ENCODE data around the gene CAMK1D.
"Not testable (repeated sequence)": the region's sequence is repeated elsewhere in the genome, so short reads cannot be mapped to it uniquely, and the experiment has no call there.

CAMK1D gene

DNA sequence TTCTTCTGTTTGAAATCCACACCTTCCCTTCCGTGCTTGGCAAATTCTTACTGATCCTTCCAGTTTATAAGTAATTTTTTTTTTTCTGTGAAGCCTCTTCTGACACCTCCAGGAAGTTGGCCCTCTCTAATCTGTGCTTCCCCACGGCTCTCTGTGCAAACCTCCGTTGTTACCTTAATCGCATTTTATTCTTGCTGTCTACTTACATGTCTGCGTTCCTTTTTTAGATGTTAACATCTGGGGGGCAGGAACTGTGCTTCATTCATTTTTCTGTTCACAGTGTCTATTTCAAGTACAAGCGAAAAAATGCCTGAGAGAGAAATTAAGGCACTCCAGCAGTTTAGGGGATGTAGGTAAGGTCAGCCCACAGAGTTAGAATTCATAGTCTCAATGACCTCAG is 8.4 kb upstream of the CAMK1D start:
- no peak for DNase-seq

DNA sequence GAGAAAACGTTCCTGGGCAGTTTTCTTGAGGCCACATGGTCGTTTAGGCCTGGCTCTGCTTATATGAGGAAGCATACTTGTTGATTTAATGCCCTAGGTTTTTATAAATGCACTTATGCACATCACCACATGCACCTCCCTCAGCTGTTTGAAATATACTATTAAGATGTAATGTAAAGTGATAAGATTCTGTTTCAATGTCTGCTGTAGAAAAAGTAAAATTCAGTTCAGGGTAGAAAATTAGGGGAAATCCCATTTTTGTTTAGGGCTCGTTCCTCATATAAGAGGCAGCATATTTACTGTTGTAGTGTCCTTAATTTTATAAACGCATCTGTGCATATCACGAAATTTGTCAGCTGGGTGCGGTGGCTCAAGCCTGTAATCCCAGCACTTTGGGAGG is 7.8 kb upstream of the CAMK1D start:
- DNase-seq, result no peak

DNA sequence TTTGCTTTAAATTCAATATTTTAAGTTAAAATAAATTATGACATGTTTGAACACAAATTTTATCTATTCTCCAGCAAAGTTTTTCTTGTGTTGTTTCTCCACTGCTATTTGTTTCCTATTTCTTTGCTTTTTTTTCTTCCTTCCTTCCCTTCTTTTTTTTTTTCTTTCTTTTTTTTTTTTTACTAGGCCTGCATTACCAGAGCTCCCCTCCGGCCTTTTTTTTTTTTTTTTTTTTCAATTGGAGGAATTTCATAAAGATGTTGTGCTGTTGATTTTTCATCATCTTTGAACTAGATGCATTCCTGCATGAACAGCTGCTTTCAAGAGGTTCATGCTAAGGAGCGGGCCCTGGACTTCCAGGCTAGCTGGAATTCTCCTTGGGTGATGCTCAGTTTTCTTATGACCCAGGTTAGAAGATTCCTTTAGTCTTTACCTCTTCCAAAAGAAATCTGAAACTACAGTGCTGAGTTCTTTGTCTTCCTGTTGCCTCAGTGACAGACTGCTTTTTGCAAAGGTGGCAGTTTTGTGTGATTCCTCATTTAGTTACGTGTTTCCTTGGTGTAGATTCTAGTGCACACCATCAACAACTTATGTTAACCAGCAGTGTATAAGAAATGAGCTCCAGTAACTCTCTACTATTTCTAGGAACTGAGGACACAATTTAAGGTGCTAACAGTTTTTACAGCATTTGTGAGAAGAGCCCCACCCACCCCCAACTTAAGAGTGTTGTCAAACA is 4.8 kb upstream of the CAMK1D start:
- no peak for DNase-seq

DNA sequence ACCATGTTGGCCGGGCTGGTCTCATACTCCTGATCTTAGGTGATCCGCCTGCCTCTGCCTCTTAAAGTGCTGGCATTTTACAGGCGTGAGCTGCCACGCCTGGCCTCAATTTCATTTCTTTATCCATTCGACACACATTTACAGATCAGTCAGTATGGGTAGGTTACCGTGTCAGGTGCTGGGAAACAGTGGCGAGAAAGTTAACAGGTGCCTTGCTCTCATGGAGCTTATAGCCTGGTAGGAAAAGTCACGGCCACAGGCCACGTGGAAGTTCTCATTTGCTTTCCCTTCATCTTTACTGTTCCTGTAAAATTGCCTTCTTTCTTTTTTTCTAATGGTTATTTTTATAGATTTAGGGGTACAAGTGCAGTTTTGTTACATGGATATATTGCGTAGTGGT is 2.6 kb upstream of the CAMK1D start:
- no peak for DNase-seq

DNA sequence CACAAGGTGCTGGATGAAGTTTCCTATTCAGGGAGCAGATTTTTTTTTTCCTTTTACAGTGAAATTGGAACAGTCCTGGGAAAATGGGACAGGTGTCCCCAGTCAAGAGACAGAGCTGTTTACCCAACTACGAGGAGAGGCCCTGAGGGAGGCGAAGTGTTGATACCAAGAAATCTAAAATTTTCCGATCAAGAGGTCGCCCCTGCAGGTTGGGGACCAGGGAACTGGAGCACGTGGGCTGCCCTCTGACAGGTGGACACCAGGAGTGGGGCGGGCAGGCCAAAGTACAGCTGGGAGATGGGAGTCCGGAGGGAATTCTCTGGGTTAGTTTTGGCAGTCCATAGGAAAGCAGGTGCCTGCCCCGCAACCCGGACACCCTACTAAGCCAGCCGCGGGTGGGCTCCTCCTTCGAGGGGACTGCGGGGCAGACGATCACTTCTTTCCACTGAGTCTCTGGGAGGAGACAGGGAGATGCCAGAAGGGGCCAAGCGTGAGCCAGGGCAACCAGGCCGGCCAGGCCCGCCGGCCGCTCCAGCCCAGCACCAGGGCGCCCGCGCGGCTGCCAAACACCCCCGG is 965 bp upstream of the CAMK1D start:
- no peak for DNase-seq

DNA sequence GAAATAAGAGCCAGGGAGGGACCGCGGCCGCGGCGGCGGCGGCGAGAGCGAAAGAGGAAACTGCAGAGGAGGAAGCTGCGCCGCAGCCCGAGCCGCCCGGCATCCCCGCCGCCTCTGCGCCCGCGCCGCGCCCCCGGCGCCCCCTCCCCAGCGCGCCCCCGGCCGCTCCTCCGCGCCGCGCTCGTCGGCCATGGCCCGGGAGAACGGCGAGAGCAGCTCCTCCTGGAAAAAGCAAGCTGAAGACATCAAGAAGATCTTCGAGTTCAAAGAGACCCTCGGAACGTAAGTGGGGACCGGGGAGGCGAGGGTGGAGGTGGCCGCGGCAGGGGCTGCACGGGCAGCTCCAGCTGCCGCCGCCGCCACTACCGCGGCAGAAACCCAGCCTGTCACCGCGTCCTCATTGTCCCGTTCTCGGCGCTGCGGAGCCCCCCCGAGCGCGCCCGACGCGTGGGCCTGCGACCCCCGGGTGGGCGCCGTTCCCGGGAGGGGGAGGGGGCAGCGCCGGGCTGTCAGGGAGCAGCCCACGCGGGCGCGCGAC is 351 bp downstream of the CAMK1D start:
- DNase-seq, result no peak

DNA sequence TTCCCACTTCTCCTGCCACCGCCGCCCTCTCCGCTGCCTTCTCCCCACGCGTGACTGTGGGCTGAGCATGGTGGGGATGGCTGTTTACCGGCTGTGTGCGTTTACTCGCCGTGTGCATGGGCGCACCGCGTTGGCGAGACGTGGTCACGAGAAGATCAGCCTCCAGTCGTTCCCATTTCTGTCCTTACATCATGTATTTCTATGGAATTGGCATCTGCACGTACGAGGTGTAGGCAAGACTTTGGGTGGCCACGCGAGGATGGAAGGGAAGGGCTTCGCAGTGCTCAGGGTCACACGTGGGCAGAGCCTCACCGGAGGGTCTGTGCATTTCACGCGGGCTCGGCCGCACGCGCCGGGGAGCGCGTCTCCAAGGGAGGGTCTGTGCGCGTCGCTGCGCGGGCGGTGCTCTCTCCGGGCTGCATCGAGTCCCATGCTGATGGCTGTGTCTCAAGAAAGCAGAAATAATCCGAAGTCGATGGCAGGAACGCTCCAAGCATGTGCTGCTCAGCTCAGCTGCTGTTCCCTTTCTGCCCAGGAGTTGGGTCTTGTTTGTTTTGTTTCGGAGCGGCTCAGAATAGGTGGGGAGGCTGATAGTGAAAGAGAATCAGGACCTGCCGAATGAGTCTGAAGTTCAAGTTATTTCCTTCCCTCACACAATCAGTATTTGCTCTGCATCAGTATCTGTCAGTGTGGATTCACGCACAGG is 973 bp downstream of the CAMK1D start:
- peak; percentile 63 for DNase-seq

DNA sequence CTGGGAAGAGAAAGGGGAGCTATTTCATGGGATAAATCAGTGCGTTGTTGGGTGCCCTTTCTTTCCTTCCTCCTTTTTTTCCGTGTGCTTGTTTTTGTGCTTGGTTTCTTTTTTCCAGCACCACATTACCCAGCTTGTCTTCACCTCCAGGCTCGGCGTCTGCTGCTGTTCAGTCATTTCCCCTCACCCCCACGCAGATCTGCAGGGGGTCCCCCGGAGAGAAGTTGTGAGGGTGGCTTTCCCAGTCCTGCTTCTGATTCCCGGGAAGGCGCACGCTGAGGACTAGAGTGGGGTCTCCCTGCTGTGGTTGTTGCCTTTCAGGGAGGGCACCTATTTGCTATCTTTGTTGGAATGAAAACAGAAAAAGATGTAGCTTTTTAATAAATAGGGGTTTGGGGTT is 1.6 kb downstream of the CAMK1D start:
- no peak for DNase-seq

DNA sequence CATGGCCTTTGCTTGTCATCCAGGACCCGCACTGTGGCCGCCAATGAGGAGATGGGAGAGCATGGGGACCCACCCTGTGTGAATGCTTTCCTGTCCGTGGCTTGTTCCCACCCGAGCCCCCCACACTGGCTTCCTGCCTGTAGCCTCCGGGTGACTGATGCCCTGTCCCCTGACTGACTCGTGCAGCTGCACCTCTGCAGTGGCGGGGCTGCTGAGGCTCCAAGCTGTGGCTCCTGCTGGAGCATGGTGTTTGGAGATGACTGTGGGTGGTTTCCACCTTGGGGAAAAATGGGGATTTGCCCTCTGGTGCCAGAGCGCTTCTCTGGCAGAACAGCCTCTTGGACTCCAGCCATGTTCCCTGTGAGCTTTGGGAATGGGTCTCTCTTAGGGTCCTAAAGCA is 2.1 kb downstream of the CAMK1D start:
- DNase-seq, result no peak

DNA sequence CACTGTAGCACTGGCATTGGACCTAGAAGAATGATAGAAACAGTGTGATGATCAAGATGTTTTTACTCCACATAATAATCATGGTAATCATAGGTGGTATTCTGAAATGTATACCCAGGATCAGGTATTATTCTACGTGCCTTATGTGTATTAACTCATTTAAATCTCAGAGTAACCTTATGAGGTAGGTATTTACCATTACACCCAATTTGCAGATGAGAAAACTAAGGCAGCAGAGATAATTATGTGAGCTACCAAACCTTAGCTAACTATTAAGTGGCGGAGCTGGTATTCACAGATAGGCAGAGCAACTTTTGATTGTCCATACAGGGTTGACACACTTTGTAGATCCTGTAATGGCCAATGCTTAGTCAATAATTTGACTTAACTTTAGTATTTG is 2.5 kb downstream of the CAMK1D start:
- no peak for DNase-seq

DNA sequence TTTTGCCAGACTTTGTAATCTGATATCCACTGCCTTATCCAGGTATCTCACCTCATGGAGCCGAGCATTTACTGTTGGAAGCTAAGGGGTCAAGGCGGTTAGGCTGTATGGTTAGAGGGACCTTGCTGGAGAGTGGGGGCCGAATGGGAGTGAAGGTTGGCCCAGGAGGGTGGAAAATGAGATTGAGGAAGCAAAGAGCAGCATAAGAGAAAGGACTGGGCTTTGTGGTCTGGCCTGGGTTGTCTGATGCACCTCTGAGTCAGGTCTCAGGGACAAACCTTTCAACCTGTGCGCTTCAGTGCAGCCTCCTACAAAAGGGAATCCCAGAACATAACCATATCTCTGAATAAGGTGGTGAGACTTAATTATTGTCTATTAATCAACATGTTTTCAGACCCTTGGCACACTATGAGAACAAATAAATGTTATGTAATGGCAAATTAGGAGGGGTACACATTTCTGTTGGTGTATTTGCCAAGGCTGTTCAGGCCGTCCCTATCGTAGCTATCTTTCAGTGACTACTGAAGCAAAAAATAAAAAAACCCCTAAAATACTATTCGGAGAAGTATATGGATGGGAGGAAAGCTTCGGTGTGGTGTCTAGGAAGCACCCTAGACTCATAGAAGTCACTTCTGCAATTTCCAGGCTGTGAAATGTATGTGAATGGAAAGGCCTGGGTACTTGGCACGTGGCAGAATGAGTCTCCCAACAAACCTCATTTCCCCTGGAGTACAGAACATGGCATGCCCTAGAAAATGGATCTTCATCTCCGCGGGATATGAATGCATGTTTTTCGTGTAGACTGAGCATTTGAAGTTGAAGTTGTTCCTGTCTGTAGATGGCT is 4.3 kb downstream of the CAMK1D start:
- no peak for DNase-seq

DNA sequence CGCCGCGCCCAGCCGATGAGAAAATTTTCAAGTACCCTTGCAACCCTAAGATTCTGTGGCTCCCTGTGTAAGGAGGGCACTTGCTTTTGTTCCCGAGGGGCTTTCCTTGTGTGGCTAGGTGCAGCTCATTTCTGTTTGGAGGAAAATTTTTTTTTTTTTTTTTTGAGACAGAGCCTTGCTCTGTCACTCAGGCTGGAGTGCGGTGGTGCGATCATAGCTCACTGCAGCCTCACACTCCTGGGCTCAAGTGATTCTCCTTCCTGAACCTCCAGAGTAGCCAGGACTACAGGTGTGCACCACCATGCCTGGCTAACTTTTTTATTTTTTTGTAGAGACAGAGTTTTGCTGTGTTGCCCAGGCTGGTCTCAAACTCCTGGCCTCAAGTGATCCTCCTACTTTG is 5.3 kb downstream of the CAMK1D start:
- DNase-seq, result not testable (repeated sequence)

DNA sequence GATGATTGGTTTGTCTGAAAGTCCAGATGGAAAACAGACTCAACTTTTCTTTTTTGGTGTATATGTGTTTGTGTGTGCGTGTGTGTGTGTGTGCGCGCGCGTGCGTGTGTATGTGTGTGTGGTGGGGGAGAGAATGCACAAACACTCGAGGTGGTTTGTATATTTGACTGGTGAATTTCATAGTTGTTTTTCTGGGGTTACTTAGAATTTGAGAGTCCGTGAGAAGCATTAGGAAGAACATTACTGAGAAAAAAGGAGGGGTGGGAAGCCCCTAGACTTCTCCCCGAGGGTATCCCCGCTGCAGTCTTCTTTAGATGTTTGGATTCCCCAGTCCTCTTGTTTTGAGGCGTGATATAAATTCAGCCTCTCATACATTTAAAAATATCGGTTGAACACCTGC is 6.0 kb downstream of the CAMK1D start:
- no peak for DNase-seq

DNA sequence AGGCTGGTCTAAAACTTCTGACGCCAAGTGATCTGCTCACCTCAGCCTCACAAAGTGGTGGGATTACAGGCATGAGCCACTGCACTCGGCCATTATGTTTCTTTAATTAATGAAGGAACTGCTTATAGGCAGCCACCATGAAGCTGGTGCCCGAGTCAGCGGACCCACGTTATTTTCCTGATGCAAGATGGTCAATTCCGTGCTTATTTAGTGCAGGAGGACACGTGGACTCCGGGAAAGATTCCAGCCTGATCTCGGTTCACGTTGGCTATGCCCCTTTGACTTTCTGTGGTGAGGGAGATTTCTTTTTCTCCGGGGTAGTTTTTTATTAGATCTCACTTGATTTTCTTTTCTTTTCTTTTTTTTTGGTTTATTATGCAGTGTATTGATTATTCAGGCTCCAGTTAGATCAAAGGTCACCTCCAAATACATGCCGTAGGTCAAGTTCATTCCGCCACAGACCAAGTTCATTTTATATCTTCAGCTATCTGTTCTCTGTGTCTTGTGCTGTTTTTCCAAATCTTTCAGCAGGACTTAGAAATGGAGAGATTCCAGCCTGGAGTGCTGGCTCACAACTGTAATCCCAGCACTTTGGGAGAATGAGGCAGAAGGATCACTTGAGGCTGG is 8.3 kb downstream of the CAMK1D start:
- no peak for DNase-seq

DNA sequence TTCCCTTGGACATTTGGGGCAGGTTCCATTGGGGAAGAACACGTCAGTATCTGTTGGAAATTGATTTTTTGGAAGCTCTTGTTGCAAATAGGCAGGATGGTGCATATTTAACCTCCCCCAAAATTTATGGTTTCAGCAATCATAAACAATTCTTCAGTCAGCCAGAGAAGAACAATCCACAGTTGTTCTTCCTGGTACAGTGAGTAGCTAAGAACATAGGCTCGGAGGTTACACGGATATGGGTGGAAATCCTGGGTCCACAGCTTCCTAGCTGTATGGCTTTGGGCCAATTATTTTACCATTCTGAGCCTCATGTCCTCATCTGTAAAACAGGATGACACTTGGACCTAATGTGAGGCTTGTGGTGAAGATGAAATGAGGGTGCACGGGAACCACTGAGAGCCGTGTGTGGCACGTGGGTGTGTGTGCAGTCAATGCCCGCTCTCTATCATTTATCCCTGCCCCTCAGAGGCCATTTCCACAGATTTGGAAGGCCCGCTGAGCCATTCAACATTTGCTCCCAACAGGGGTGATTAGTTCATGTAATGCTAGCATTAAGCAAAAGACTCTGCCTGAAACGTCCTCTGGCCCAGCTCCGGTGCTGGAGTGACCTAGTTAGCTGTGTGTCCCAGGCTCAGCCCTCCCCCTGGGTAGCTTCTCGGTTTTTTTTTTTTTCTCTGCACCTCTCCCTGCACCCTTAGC is 9.7 kb downstream of the CAMK1D start:
- no peak for DNase-seq

DNA sequence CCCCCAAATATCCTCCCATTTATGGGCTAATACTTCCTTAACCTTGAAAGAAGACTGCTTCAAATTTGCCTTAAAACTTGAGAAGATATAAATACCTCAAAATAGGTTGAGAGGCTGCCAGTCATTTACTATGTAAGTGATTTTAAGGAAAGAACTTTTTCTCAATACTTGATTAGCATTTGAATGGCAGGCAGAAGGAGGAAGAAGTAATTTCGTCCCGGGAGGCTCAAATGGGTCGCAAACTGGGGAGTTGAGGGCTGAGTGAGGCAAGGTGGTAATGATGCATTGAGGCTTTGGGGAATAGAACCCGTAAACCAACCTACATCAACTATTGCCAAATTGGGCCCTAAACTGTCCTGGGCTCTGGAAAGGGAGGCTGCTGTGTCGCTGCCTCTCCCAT is 11.1 kb downstream of the CAMK1D start:
- no peak for DNase-seq

DNA sequence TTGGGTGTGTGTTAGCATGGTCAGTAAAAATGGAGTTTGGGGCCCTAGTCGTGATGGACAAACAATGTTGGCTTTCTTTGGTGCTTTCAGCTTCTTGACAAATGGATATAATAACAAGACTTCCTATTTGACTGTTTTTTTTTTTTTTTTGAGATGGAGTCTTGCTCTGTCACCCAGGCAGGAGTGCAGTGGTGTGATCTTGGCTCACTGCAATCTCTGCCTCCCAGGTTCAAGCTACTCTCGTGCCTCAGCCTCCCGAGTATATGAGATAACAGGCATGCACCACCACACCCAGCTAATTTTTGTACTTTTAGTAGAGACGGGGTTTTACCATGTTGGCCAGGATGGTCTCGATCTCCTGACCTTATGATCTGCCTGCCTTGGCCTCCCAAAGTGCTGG is 11.8 kb downstream of the CAMK1D start:
- DNase-seq, result not testable (repeated sequence)

DNA sequence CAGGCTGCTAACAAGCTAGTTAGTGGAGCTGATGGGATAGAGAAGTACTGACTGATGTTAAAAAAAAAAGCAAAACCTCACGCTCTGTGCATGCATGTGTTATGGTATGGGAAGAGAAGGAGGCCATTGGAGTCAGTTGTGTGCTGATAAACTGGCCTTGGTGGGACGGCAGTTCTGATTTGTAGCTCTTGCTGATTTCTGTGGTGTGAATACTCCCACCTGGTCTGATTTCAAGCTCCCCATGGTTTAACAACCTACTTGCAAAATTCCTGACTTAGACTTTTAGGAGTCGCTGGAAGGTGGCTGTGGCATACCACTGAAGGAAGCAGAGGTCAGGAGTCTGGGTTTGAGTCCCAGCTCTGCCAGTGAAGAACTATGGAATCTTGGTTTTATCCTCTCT is 15.2 kb downstream of the CAMK1D start:
- DNase-seq, result no peak

DNA sequence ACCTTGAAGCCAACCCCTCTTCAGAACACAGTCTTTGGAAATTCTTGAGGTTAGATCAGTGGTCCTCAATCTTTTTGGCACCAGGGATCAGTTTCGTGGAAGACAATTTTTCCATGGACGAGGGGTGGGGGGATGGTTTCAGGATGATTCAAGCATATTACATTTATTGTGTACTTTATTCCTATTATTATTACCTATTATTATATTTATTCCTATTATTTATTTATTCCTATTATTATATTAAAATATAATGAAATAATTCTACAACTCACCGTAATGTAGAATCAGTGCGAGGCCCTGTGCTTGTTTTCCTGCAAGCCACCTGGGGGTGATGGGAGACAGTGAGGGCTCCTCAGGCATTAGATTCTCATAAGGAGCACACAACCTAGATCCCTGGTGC is 17.9 kb downstream of the CAMK1D start:
- no peak for DNase-seq

DNA sequence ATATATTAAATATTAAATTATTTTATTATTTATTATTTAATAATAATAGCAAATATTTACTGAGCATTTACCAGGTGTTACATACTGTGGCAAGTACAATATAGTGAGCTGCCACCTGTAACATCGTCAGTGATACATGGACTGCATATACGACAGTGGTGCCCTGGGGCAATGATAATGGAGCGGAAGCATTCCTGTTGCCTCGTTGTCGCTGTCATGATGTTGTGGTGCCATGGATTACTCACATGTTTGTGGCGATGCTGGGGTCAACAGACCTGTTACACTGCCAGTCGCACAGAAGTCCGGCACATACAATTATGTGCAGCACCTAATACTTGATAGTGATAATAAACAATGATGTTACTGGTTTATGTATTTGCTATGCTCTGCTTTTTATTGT is 20.6 kb downstream of the CAMK1D start:
- DNase-seq, result no peak

DNA sequence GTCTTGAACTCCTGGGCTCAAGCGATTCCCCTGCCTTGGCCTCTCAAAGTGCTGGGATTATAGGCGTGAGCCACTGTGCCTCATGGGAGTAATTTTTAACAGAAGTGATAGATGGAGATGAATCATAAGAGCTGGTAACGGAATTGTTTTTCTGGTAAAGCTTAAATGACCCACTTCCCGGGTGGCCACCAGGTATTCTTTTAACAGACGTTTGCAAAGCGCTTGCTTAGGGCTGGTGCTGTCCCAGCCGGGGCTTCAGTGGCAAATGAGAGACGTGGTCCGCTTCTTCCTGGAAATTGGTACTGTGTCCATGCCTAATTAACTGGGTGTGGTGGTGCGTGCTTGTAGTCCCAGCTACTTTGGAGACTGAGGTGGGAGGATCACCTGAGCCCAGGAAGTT is 23.5 kb downstream of the CAMK1D start:
- DNase-seq, result no peak

DNA sequence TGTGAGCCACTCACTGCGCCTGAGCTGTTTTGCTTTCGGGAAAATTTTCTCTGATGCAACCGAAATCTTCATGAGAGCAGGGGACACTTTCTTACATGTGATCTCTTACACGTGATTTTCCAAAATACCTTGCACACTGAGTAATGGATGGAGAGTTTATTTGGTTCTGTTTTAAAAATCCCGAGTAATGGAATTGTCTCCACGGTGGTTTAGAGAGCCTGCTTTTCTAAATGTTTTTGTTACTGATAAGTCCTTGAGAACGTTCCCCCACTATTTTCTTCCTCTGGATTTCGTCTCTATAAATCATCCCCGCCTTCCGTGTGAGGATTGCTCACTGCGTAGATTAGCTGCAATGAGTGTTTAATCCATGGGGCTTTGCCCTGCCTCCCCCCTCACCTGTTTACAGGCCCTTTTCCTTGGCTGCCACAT is 25.7 kb downstream of the CAMK1D start:
- DNase-seq, result no peak

Data from right forelimb (tissue), 1 donor.